B cell (primary cell): Measurements from ENCODE around the gene CXCR6. TPM values are rescaled to one million over a fixed set of nuclear protein-coding genes. Genes with fewer than 3 reads are reported as not detected.

ENCODE experiments used
- ATAC-seq: fragments of 200-7000 bp; cut with Tn5 transposase; one replicate; pipeline ENCODE4 v1.10.0; 2021; ENCODE audit warnings: low read depth, mild to moderate bottlenecking, moderate number of reproducible peaks, moderate library complexity
- CTCF ChIA-PET: fragments of 350-600 bp; sonication (Branson Sonifier 250); formaldehyde crosslinking; loops from one replicate; lab custom pipeline; 2021; ENCODE audit warnings: antibody characterized with exemption, inconsistent platforms; lab: Charles Lee
- POLR2A ChIA-PET: fragments of 350-600 bp; sonication (Branson Sonifier 250); formaldehyde crosslinking; loops from one replicate; lab custom pipeline; 2021; ENCODE audit warnings: antibody characterized with exemption; lab: Charles Lee
- DNase-seq: peaks from one replicate; pipeline ENCODE4 v3.0.0; 2013
- H2AFZ ChIP-seq: 2 replicates; pipeline ENCODE4 v1.6.1; 2012; ENCODE audit warnings: mild to moderate bottlenecking, low read depth, low read length; ENCODE audit not compliant: insufficient read depth, poor library complexity, severe bottlenecking
- H3K27ac ChIP-seq, 2 donors: 1 replicate in 1 of 2; 2 replicates in 1 of 2; pipeline ENCODE4 v1.5.1; 2012 to 2013; ENCODE audit warnings: low read length in 2 of 2, mild to moderate bottlenecking in 2 of 2, moderate library complexity in 1 of 2
- H3K27me3 ChIP-seq, 4 experiments: fragments of 200-600 bp in 1 of 4; sonication (generic) in 1 of 4; replicated peaks in 1 of 4; 1 replicate in 2 of 4; 2 replicates in 2 of 4; pipeline versions ENCODE4 v1.6.1 to v1.7.0; 2013 to 2016; ENCODE audit warnings: low read length in 3 of 4, mild to moderate bottlenecking in 2 of 4, mixed read lengths in 1 of 4, moderate library complexity in 1 of 4; ENCODE audit not compliant: insufficient read depth in 4 of 4, control insufficient read depth in 3 of 4; ENCODE audit errors: control extremely low read depth in 1 of 4
- H3K36me3 ChIP-seq, 2 experiments: replicated peaks in 1 of 2; 1 replicate in 1 of 2; 2 replicates in 1 of 2; pipeline versions ENCODE4 v1.6.1 to v1.7.1; 2013; ENCODE audit warnings: low read length in 1 of 2; ENCODE audit not compliant: insufficient read depth in 2 of 2, control insufficient read depth in 1 of 2; ENCODE audit errors: control extremely low read depth in 1 of 2, extremely low read depth in 1 of 2
- H3K4me1 ChIP-seq, 2 donors: fragments of 200-600 bp in 1 of 2; sonication (generic) in 1 of 2; 1 replicate in 1 of 2; 2 replicates in 1 of 2; pipeline versions ENCODE4 v1.5.1 to v1.6.1; 2013 to 2017; ENCODE audit warnings: low read length in 2 of 2; ENCODE audit not compliant: control insufficient read depth in 2 of 2, insufficient read depth in 2 of 2
- H3K4me2 ChIP-seq: replicated peaks from 2 replicates; pipeline ENCODE3; 2012; ENCODE audit warnings: mild to moderate bottlenecking, low read depth, low read length; ENCODE audit not compliant: poor library complexity, severe bottlenecking
- H3K4me3 ChIP-seq, 5 experiments: fragments of 200-600 bp in 1 of 5; sonication (generic) in 1 of 5; 1 replicate in 3 of 5; 2 replicates in 2 of 5; pipeline versions ENCODE4 v1.5.1 to v1.7.0; 2011 to 2016; ENCODE audit warnings: low read length in 4 of 5, mild to moderate bottlenecking in 4 of 5, low read depth in 2 of 5, control low read depth in 1 of 5, moderate library complexity in 1 of 5; ENCODE audit not compliant: insufficient read depth in 1 of 5; ENCODE audit errors: control extremely low read depth in 1 of 5, extremely low read depth in 1 of 5
- H3K79me2 ChIP-seq: fragments of 200-600 bp; sonication (generic); one replicate; pipeline ENCODE4 v1.6.0; 2016; ENCODE audit warnings: low read length; ENCODE audit not compliant: control insufficient read depth, insufficient read depth
- H3K9ac ChIP-seq: fragments of 200-600 bp; sonication (generic); 2 replicates; pipeline ENCODE4 v1.6.1; 2017; ENCODE audit warnings: mild to moderate bottlenecking, low read length, moderate library complexity
- H3K9me3 ChIP-seq, 3 donors: one replicate each; pipeline versions ENCODE4 v1.6.1 to v1.7.1; 2013; ENCODE audit warnings: low read length in 2 of 3; ENCODE audit not compliant: control insufficient read depth in 2 of 3, insufficient read depth in 1 of 3; ENCODE audit errors: control extremely low read depth in 1 of 3
- H4K20me1 ChIP-seq: 2 replicates; pipeline ENCODE4 v1.6.0; 2012; ENCODE audit warnings: mild to moderate bottlenecking, low read length; ENCODE audit not compliant: insufficient read depth, control insufficient read depth, poor library complexity, severe bottlenecking
- H3K27ac Mint-ChIP-seq: one replicate; pipeline ENCODE4 v1.8.0; 2021; ENCODE audit warnings: mixed read lengths
- H3K27me3 Mint-ChIP-seq: one replicate; pipeline ENCODE4 v1.8.0; 2021; ENCODE audit warnings: mixed read lengths
- H3K4me1 Mint-ChIP-seq: one replicate; pipeline ENCODE4 v1.8.0; 2021; ENCODE audit warnings: mixed read lengths
- H3K4me3 Mint-ChIP-seq: one replicate; pipeline ENCODE4 v1.8.0; 2021; ENCODE audit warnings: mixed read lengths
- H3K9me3 Mint-ChIP-seq: one replicate; pipeline ENCODE4 v1.8.0; 2022; ENCODE audit warnings: mixed read lengths; ENCODE audit not compliant: insufficient read depth
- CTCF ChIP-seq: fragments of 200-600 bp; IDR thresholded peaks from one replicate; pipeline ENCODE4 v1.8.0; 2022; ENCODE audit warnings: antibody characterized with exemption, mild to moderate bottlenecking
- EZH2 ChIP-seq: IDR thresholded peaks from 2 replicates; pipeline ENCODE4 v1.6.1; 2012; ENCODE audit warnings: borderline replicate concordance, low read depth, mild to moderate bottlenecking, moderate library complexity, low read length; ENCODE audit not compliant: insufficient read depth, poor library complexity, severe bottlenecking
- WGBS: methylation state at CpG from one replicate; pipeline ENCODE4 v1.1.5; 2013; ENCODE audit warnings: missing lambda C conversion rate; ENCODE audit not compliant: insufficient coverage; 5-methylcytosine and 5-hydroxymethylcytosine counted together
- intact Hi-C: fragments of 100-400 bp; cut with micrococcal nuclease; formaldehyde crosslinking; loops from one replicate; pipeline ENCODE4 v1.10.0; 2022
- polyA plus RNA-seq: library from polyadenylated mRNA; depleted of rRNA; stranded (reverse); fragments of >200 nt; gene quantifications from 2 replicates; pipeline ENCODE4 v1.2.3, GENCODE V29; 2012
- total RNA-seq, 2 donors: library from RNA; stranded (reverse); fragments of 120-200 nt in 1 of 2; gene quantifications; 1 replicate in 1 of 2; 2 replicates in 1 of 2; pipeline versions ENCODE4 v1.2.3 to v1.2.4, GENCODE V29; 2013 to 2022

Gene CXCR6
- total and polyA plus RNA-seq, 2 donors (not counting 1 experiment from before 2014, with no cell fraction given) = not detected

- ChIA-PET POLR2A (no interaction called here), CTCF (interaction anchor here (2.3 kb wide), 1 partner anchor 13 kb away, joined by 7 read pairs; no protein-coding TSS in a partner anchor)
- Histone ChIP-seq H3K4me3 (no peak overlapping the region), H3K79me2 (no peaks in the 10 kb centered on the region), H3K9ac (no peak overlapping the region), H3K4me1 (no peaks in the 10 kb centered on the region), H3K27me3 (no peaks in the 10 kb centered on the region), H3K27ac (no peak overlapping the region), H2AFZ (no peak overlapping the region), H3K36me3 (peaks cover 3 to 97% of the 10 kb centered on the region in 2 experiments), H3K9me3 (no peaks in the 10 kb centered on the region), H4K20me1 (no peaks in the 10 kb centered on the region), H3K4me2 (no peak overlapping the region)
- no peaks in the 10 kb centered on the region for H3K9me3 Mint-ChIP-seq
- H3K27ac Mint-ChIP-seq = no peak overlapping the region
- no peaks in the 10 kb centered on the region for H3K4me1 Mint-ChIP-seq
- TF ChIP-seq CTCF (no peak), EZH2 (no peak)
- DNase-seq (no peak), ATAC-seq (no peak)
- no peak overlapping the region for H3K4me3 Mint-ChIP-seq
- H3K27me3 Mint-ChIP-seq = no peaks in the 10 kb centered on the region
- whole genome bisulfite sequencing = 100% methylated on average over 4 of the region's 6 CpGs
- intact Hi-C loops = no loop called here
Measured at GRCh38 chr3:45951946-45952345, 8.7 kb downstream of the CXCR6 start.

GRCh38 chr3:45952456-45952855 is 9.2 kb downstream of the CXCR6 start:
- no peaks in the 10 kb centered on the region for H3K27me3 Mint-ChIP-seq
- no peaks in the 10 kb centered on the region for H3K9me3 Mint-ChIP-seq

More at GRCh38 chr3:45952456-45952855, 9.2 kb downstream of the CXCR6 start:
- no peak overlapping the region for H3K27ac ChIP-seq
- no peaks in the 10 kb centered on the region for H3K4me1 Mint-ChIP-seq
- ATAC-seq = no peak
- CTCF ChIA-PET = interaction anchor here (2.3 kb wide), 1 partner anchor 14 kb away, joined by 7 read pairs; no protein-coding TSS in a partner anchor
- POLR2A ChIA-PET = no interaction called here
- no peak overlapping the region for H3K4me3 ChIP-seq
- H3K4me3 Mint-ChIP-seq = no peak overlapping the region
- no peak for DNase-seq
- no peaks in the 10 kb centered on the region for H3K9me3 ChIP-seq
- no peak for TF ChIP-seq EZH2
- TF ChIP-seq CTCF = no peak
- no peaks in the 10 kb centered on the region for H3K79me2 ChIP-seq
- peaks cover 3 to 97% of the 10 kb centered on the region in 2 experiments for H3K36me3 ChIP-seq
- WGBS = 83% methylated on average over 3 of the region's 4 CpGs
- no peak overlapping the region for H3K27ac Mint-ChIP-seq
- H3K4me2 ChIP-seq = no peak overlapping the region
- intact Hi-C loops = no loop called here
- no peaks in the 10 kb centered on the region for H4K20me1 ChIP-seq
- no peak overlapping the region for H2AFZ ChIP-seq
- H3K27me3 ChIP-seq = no peaks in the 10 kb centered on the region
- no peak overlapping the region for H3K9ac ChIP-seq
- H3K4me1 ChIP-seq = no peaks in the 10 kb centered on the region
